IPS-18a (cell line): ENCODE results near the gene NELL1.

Experiments used
- H3K27ac ChIP-seq: one replicate; pipeline ENCODE4 v1.5.1; 2013; ENCODE audit warnings: low read length
- H3K27me3 ChIP-seq: one replicate; pipeline ENCODE4 v1.6.1; 2013; ENCODE audit warnings: mild to moderate bottlenecking, low read length; ENCODE audit not compliant: control insufficient read depth, insufficient read depth
- H3K36me3 ChIP-seq: one replicate; pipeline ENCODE4 v1.6.1; 2013; ENCODE audit warnings: low read depth, low read length; ENCODE audit not compliant: control insufficient read depth
- H3K4me1 ChIP-seq: one replicate; pipeline ENCODE4 v1.6.1; 2013; ENCODE audit warnings: low read depth, low read length; ENCODE audit not compliant: control insufficient read depth
- H3K4me3 ChIP-seq: one replicate; pipeline ENCODE4 v1.5.1; 2013; ENCODE audit warnings: low read length
- H3K9ac ChIP-seq: one replicate; pipeline ENCODE4 v1.6.1; 2013; ENCODE audit warnings: mild to moderate bottlenecking, low read length, moderate library complexity
- H3K9me3 ChIP-seq: one replicate; pipeline ENCODE4 v1.6.1; 2013; ENCODE audit warnings: low read depth, low read length; ENCODE audit not compliant: control insufficient read depth

NELL1 gene

GRCh38 chr11:21403069-21403468 lies 733.7 kb downstream of the NELL1 start:
- H3K36me3 ChIP-seq = no peaks in the 10 kb centered on the region
- H3K9me3 ChIP-seq = no peaks in the 10 kb centered on the region
- H3K27me3 ChIP-seq = no peaks in the 10 kb centered on the region
- H3K27ac ChIP-seq = no peak overlapping the region
- peaks cover 2% of the 10 kb centered on the region for H3K4me1 ChIP-seq
- no peak overlapping the region for H3K4me3 ChIP-seq
- H3K9ac ChIP-seq = no peak overlapping the region

GRCh38 chr11:21405422-21405821 lies 736.0 kb downstream of the NELL1 start:
- peaks cover 2% of the 10 kb centered on the region for H3K4me1 ChIP-seq
- H3K27me3 ChIP-seq = no peaks in the 10 kb centered on the region
- H3K36me3 ChIP-seq = no peaks in the 10 kb centered on the region
- no peak overlapping the region for H3K4me3 ChIP-seq
- H3K27ac ChIP-seq = no peak overlapping the region
- H3K9me3 ChIP-seq = no peaks in the 10 kb centered on the region
- H3K9ac ChIP-seq = no peak overlapping the region

GRCh38 chr11:21410513-21410912 lies 741.1 kb downstream of the NELL1 start:
- H3K27ac ChIP-seq = no peak overlapping the region
- no peaks in the 10 kb centered on the region for H3K4me1 ChIP-seq
- no peak overlapping the region for H3K4me3 ChIP-seq
- no peaks in the 10 kb centered on the region for H3K27me3 ChIP-seq
- no peak overlapping the region for H3K9ac ChIP-seq
- no peaks in the 10 kb centered on the region for H3K36me3 ChIP-seq
- H3K9me3 ChIP-seq = no peaks in the 10 kb centered on the region

GRCh38 chr11:21411104-21411503 lies 741.7 kb downstream of the NELL1 start:
- H3K9ac ChIP-seq = no peak overlapping the region

GRCh38 chr11:21411597-21411996 lies 742.2 kb downstream of the NELL1 start:
- Histone ChIP-seq H3K36me3 (no peaks in the 10 kb centered on the region), H3K9ac (no peak overlapping the region), H3K4me3 (no peak overlapping the region), H3K27ac (no peak overlapping the region), H3K4me1 (peaks cover 8% of the 10 kb centered on the region), H3K9me3 (no peaks in the 10 kb centered on the region), H3K27me3 (no peaks in the 10 kb centered on the region)

More at GRCh38 chr11:21411104-21411503, 741.7 kb downstream of the NELL1 start:
- H3K27ac ChIP-seq = no peak overlapping the region
- H3K9me3 ChIP-seq = no peaks in the 10 kb centered on the region
- H3K4me1 ChIP-seq = peaks cover 5% of the 10 kb centered on the region
- H3K27me3 ChIP-seq = no peaks in the 10 kb centered on the region
- no peaks in the 10 kb centered on the region for H3K36me3 ChIP-seq
- no peak overlapping the region for H3K4me3 ChIP-seq

GRCh38 chr11:21412652-21413383 lies 743.4 kb downstream of the NELL1 start:
- Histone ChIP-seq H3K27ac (no peak overlapping the region), H3K4me3 (no peak overlapping the region), H3K27me3 (no peaks in the 10 kb centered on the region), H3K4me1 (peaks cover 8% of the 10 kb centered on the region), H3K36me3 (no peaks in the 10 kb centered on the region), H3K9ac (no peak overlapping the region), H3K9me3 (no peaks in the 10 kb centered on the region)

GRCh38 chr11:21414953-21415352 lies 745.6 kb downstream of the NELL1 start:
- H3K27ac ChIP-seq = no peak overlapping the region
- no peak overlapping the region for H3K9ac ChIP-seq
- peaks cover 8% of the 10 kb centered on the region for H3K4me1 ChIP-seq
- H3K27me3 ChIP-seq = no peaks in the 10 kb centered on the region
- no peaks in the 10 kb centered on the region for H3K9me3 ChIP-seq
- no peaks in the 10 kb centered on the region for H3K36me3 ChIP-seq
- no peak overlapping the region for H3K4me3 ChIP-seq

- Histone ChIP-seq H3K27me3 (no peaks in the 10 kb centered on the region), H3K9me3 (no peaks in the 10 kb centered on the region), H3K9ac (no peak overlapping the region), H3K4me3 (no peak overlapping the region), H3K4me1 (peaks cover 8% of the 10 kb centered on the region), H3K36me3 (no peaks in the 10 kb centered on the region), H3K27ac (no peak overlapping the region)
Observed at GRCh38 chr11:21415606-21416005, 746.2 kb downstream of the NELL1 start.

- Histone ChIP-seq H3K4me1 (no peaks in the 10 kb centered on the region), H3K27ac (no peak overlapping the region)
Observed at GRCh38 chr11:21421711-21422329, 752.4 kb downstream of the NELL1 start.

GRCh38 chr11:21426931-21427330 lies 757.5 kb downstream of the NELL1 start:
- H3K27me3 ChIP-seq = no peaks in the 10 kb centered on the region
- H3K36me3 ChIP-seq = no peaks in the 10 kb centered on the region
- H3K4me1 ChIP-seq = no peaks in the 10 kb centered on the region
- H3K4me3 ChIP-seq = no peak overlapping the region
- no peaks in the 10 kb centered on the region for H3K9me3 ChIP-seq
- no peak overlapping the region for H3K27ac ChIP-seq
- no peak overlapping the region for H3K9ac ChIP-seq

More at GRCh38 chr11:21421711-21422329, 752.4 kb downstream of the NELL1 start:
- Histone ChIP-seq H3K9me3 (no peaks in the 10 kb centered on the region), H3K9ac (no peak overlapping the region), H3K4me3 (no peak overlapping the region), H3K36me3 (no peaks in the 10 kb centered on the region), H3K27me3 (no peaks in the 10 kb centered on the region)

- no peak overlapping the region for H3K27ac ChIP-seq
- no peaks in the 10 kb centered on the region for H3K36me3 ChIP-seq
- no peaks in the 10 kb centered on the region for H3K9me3 ChIP-seq
- no peak overlapping the region for H3K4me3 ChIP-seq
- no peaks in the 10 kb centered on the region for H3K27me3 ChIP-seq
- H3K4me1 ChIP-seq = no peaks in the 10 kb centered on the region
- no peak overlapping the region for H3K9ac ChIP-seq
Observed at GRCh38 chr11:21427726-21428125, 758.3 kb downstream of the NELL1 start.

- H3K27me3 ChIP-seq = no peaks in the 10 kb centered on the region
- no peak overlapping the region for H3K9ac ChIP-seq
- H3K27ac ChIP-seq = no peak overlapping the region
- no peak overlapping the region for H3K4me3 ChIP-seq
- no peaks in the 10 kb centered on the region for H3K4me1 ChIP-seq
- no peaks in the 10 kb centered on the region for H3K36me3 ChIP-seq
- H3K9me3 ChIP-seq = no peaks in the 10 kb centered on the region
Observed at GRCh38 chr11:21428796-21429195, 759.4 kb downstream of the NELL1 start.
